NCI-H446 treated with DMSO at 0.1 percent for 48 hours (cell line): Measurements from ENCODE around the gene FN1.

Source experiments
- DNase-seq: peaks from one replicate; lab custom pipeline; 2025; lab: John Stamatoyannopoulos, UW

FN1 gene

DNA sequence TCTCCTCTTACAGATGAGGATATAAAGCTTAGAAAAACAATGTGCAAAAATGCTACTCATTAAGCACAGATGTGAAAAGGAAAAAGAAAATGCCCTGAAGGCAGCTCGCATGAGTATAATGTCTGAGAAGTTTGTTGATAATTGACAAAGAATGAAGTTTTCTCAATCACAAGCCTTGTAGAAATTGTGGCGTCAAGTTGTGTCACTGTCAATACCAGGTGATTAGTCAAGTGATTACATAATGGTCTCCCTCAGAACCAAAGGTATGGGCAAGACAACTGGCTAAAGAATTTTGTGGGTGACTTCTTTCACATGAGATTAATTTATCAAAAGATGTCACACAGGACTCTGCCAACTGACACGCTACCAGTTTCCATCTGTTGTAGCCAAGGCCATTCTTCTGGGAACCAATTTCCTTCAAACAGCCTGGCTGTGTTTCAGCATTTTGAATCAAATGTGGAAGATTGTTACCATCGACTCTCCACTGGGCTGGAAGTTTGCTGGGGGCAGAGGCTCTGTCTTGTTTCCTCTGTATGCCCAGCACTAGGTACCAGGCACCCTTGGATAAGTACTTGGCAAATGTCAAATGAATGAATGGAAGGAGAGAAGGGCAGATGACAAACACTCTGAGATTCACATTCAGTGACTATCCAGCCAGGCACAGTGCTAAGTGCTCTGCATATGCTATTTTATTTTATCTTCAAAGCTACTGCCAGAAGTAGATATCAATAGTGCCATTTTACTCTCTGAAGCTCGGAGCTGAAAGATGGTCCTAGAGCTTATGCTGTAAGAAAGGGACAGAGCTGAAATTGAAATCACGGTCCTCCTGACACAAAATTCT, 5.9 kb upstream of the FN1 start:
- no peak for DNase-seq

DNA sequence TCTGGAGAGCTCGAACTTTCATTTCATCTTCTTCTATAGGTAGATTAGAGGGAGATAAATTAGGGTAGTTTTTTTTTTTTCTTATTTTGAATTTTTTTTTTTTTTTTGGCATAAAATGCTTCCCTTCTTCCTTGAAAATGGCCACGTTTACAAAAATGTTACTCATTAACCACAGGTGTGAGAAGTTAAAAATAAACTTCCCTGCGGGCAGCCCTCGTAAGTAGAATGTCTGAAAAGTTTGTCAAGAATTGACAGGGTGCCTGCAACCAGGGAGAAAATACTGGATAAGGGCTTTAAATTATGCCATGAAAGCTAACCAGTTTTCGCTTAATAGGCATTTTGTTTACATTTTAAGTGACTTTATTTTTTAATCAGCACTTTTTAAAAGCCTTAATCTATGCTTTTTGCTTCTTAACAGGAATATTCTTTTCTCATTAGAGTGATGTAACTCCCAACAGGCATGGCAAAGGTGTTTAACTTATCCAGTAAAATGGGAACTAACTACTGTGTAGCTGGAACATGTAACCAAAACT, 4.2 kb upstream of the FN1 start:
- DNase-seq = no peak

DNA sequence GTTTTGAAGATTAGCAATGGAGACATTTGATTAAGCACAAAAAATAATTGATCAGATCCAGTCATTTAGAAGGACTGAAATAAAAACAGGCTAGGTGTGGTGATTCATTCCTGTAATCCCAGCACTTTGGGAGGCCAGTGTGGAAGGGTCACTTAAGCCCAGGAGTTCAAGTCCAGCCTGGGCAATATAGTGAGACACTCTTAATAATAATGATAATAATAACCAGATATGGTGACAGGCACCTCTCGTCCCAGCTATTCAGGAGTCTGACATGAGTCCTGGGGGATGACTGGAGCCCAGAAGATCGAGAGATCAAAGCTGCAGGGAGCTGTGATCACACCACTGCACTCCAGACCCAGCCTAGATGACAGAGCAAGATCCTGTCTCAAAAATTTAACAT, 3.5 kb upstream of the FN1 start:
- no peak for DNase-seq

DNA sequence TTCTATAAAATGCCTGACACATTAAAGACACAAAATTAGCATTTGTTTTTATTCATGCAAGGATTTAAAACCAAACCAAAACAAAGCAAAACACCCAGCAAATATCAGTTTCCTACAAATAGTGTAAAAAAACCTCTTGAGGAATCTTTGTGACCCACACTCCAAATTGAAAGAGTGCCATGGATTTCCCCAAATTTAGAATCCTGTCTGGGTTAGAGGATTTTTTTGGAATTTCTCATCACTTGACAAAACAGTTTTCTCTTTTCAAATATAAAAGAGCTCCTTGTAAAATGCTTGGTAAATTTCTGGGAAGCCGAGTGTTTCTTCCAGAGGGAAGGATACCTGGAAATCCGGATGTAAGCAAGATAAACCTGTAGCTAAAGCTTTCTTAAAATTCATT, 1.7 kb upstream of the FN1 start:
- no peak for DNase-seq

DNA sequence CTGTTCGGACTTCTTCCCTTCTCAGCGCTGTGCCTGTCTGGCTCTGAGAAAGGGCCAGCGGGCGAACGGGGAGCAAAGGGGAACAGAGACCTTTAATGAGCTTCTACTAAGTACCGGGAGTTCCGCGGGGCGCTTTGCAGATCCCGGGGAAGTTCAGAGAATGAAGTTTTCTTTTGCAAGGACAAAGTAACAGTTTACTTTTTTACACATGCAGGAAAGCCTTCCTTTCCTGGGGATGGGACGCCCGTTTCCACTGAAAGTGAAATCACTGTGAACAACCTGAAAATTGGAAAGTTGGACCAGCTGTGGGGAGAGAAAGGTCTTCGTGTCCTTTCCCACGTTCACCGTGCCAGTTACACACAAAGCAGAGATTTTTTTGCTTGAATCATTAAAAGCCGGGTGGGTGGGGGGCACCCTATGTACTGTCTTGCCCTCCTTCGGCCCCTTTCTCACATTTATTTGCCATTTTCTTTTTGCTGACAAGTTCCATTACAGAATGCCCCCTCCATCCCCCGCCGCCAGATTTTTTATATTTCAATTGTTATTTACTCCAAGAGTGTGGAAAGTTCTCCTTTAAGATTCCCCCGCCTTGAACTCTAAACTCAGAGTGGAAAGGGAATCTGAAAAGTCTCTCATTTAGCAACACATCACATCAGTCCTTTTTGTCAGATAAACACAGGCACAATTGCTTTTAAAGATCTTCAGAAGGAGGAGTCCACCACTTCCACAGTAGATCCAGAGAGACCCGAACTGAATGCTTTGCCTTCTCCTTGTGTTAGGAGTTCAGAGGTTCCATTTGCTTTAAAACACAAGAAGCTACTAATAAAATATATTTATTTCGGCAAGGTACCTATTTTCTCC, 1.1 kb upstream of the FN1 start:
- no peak for DNase-seq

DNA sequence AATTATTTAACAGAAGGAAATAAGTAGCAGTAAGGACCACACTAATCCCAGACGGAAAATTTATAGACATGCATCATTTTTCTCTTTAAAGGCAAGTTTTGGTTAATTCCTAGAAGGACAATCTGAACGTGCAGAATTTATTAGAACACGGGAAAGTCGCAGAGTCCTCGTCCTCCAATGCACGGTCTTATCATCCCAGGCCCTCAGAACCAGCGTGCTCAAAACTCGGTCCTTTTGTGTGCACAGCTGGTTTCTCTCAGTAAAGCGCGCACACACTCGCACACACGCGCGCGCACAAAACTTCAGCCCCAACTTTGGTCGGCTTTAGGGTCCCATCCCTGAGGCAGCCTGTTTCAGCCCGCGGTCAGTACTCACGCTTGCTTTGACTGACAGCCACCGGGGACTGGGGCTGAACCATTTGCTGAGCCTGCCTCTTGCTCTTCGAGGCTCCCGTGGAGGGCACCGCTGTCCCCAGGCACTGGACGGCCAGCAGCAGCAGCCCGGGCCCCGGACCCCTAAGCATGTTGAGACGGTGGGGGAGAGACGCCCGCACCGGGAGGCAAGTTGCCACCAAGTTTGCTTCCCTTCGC, 493 bp downstream of the FN1 start:
- no peak for DNase-seq

DNA sequence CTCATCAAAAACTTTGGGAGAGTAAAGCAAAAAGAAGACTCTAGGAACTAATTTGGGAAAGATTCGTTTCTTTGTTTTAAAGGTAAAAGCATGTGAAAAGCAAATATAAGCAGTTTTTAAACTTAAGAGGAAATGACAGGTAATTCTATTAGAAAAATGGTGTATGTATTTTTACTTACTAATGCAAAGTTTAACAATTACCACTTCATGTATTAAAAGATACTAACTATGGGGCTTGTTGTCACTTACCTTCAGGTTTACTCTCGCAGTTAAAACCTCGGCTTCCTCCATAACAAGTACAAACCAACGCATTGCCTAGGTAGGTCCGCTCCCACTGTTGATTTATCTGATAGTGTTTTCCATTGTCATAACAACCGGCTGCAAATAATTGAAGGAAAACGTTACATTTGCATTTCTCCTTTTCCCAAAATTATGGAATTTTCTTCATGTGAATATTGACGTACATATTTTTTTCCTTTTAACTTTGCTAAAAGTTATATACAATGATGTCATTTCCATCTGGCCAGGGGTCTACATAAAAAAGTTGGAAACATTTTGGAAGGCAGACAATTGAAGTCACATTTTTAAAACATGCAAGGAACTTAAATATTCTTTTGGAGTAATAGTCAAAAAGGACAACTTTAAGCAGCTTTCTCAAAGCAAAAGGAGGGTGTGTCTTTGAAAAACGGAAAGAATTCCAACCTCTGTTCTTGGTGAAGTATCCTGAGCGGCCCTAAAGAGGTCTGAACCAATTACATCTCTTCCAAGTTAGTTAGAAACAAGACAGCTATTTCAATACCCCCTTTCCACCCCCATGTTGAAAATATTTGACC, 1.2 kb downstream of the FN1 start:
- DNase-seq = no peak

DNA sequence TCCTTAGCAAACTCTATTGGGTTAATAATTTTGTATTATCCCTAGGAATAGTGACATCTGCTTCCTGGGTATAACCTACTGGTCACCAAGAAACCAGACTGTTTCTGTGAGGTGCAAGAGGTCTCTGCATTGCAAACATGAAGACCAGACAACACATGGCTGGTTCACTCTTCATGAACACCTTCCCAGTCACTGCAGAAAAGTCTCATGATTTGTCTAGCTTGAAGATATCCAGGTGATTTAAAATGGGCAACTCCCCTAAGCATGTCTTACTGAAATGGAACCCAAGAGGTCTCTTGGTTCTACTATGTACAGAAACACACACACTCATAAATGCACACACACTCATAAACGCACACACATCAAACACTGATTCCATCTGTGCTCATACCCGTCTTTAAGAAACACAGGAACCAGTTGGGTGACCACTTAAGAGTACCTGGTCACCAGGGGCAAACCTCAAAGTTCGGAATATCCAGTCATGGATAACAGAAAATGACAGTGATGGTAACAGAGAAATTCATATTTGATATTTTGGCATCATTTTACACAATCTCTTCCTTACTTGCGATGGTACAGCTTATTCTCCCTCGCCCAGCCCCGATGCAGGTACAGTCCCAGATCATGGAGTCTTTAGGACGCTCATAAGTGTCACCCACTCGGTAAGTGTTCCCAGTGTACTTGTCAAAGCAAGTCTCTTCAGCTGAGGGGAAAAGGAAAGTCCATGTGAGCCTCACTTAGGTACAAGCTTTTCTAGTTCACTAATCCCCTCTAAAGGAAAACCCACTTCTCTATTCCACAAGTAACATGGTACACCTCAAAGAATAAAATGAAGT, 2.9 kb downstream of the FN1 start:
- DNase-seq = no peak

DNA sequence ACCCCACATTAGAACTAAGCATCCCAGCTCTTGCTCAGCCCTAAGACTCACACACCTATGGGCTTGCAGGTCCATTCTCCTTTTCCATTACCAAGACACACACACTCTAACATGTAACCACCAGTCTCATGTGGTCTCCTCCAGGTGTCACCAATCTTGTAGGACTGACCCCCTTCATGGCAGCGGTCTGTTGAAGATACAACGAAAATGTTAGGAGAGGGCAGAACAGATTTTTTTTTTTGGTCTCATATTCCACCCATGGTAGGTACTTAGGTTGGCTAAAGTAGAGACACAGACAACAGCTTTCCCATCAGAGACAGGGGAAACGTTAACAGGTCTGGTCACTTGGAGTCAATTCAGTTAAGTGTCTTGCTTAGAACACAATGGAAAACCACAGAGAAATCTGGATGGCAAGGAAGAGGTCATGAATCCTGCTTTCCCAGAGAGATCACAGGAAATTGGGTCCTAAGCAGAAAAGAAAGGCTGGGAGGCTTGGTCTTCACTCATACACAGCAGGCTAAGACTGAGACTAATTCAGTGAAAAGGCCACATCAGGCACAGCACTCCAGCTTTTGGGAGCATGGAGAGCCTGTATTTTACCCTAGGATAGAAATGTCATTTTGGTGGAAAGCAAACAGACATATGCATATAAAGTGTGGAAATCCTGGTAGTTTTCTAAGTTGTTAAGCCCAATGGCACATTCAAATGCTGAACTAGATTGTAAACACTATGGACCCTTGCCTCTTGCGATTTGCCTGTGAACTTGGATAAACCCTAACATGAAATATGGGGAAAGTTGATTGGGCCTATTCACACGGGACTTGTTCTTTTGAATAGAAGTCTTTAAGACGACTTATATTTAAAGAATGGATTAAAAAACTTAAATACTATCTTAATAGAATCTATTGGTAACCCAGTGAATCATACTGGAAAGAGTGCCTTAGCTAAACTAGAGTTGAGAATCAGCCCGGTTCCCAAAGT, 3.8 kb downstream of the FN1 start:
- DNase-seq = no peak

DNA sequence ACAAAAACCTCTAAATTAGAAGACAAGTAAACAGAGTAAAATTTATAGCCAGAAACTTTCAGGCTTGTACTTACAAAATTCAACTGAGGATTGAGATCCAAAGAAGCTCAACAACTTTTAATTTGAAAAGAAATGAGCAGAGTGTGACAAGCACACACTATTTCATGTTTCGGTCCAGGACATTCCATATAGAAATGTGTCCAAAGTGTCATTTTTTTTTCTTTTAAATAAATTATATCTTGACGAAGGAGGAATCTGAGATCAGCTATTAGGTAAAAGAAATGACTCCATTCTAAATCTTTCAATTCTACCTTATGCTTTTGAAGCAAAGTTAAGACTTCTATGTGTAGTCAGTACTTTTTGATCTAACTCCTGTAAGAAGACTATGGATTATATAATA, 4.6 kb downstream of the FN1 start:
- DNase-seq = no peak

DNA sequence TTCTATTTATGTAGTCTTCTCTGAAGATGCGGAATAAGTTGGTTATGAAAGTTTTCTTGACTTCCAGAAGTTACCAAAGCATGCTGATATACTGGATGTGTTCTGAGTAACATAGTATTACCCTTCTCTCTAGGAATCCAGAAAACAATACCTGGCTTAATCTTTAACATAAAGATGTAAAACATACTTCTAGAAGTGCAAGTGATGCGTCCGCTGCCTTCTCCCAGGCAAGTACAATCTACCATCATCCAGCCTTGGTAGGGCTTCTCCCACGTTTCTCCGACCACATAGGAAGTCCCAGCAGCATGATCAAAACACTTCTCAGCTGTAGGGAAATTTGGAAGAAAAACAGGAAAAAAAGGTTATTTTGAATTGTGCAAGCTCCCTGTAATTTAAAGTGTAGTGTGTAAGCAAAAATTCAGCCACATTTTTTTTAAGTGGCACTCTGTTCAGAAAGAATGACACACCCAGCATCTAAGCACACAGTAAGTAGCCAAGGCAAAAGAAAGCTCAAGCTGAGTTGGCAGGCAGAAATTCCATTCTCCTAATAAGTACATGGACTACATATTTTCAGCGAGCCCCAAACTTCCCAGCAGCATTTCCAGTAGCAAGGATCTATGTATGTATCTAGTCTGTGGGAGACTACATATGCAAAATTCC, 5.2 kb downstream of the FN1 start:
- no peak for DNase-seq

DNA sequence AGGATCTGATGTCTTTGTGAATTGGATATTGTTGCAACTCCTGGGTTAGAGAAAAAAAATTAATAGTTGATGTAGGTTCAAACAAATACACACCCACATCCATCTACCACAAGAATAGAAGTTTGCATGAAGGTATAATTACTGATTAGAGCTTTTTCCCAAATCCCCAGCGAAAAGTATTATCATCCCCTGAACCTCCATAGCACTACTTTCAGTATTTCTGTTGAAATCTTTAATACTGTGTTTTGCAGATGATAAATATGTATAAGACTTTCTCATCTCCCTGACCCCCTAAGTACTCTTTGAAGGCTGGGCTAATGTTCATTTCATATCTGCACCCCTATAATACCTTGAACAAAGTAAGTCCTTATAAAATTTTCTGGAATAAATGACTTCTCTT, 6.4 kb downstream of the FN1 start:
- no peak for DNase-seq

DNA sequence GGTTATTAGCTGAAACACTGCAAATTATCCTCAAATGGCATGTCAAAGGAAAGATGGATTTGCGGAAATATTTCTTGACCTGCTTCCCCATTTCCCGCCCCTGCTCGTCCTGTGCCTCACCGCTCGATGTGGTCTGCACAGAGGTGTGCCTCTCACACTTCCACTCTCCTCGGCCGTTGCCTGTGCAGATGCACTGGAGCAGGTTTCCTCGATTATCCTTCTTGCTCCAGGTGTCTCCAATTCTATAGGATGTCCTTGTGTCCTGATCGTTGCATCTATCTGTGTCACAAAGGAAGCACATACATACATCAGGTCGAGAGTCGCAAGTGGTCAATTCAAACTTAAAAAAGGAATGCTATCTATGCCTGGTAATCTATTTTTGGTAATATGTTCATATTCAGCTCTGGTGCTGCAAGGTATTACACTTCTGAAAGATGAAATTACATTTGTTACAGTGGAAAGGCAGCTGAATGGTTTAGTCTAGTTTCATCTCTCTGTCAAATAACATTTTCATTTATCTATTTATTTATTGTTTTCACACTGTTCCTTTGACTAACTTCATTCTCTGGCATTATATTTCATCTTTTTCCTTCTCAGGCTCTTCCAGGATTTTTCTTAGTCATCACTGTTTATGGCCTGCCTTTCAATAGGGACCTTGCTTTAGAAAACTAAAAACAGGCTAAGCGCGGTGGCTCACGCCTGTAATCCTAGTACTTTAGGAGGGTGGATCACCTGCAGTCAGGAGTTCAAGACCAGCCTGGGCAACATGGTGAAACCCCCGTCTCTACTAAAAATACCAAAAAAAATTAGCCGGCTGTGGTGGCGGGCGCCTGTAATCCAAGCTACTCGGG, 7.6 kb downstream of the FN1 start:
- DNase-seq = no peak

DNA sequence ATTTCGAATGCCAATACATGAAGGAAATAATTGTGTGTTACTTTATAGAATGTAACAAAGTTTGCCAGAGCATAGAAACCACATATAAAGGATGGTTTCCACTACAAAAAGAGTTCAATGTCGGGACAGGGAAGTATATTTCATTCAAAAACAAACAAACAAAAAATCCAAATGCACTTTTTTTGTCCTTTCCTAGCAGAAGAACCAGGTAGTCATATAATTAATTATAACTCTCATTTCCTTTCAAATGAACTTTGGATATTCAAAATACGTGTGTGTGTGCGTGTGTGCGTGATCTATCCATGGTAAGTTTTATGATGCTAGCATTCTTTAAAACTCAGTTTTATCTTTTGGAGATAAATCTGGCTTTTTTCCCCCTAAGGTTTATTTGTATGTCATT, 8.3 kb downstream of the FN1 start:
- DNase-seq = no peak

DNA sequence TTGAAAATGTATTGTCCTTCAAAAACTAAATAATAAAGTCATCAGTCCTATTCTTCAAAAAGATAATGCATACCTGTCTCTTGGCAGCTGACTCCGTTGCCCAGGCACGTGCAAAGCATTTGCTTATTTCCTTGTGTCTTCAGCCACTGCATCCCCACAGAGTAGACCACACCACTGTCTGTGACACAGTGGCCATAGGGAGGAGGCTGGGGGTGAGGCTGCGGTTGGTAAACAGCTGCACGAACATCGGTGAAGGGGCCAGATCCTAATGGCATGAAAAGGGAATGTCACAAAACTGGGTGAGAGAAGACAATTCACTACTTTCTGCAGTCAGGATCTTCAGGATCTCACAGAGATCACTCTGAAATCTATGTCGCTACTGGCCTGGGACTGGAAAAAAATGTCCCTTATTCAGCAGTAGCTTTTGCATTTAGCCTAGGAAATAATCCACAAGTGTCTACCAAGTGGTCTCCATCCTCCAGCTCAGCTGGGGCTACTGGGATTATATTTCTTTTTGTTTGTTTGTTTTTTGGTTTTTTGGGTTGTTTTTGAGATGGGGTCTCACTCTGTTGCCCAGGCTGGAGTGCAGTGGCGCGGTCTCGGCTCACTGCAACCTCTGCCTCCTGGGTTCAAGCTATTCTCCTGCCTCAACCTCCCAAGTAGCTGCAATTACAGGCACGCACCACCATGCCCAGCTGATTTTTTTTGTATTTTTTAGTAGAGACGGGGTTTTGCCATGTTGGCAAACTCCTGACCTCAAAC, 10.7 kb downstream of the FN1 start:
- DNase-seq = no peak

DNA sequence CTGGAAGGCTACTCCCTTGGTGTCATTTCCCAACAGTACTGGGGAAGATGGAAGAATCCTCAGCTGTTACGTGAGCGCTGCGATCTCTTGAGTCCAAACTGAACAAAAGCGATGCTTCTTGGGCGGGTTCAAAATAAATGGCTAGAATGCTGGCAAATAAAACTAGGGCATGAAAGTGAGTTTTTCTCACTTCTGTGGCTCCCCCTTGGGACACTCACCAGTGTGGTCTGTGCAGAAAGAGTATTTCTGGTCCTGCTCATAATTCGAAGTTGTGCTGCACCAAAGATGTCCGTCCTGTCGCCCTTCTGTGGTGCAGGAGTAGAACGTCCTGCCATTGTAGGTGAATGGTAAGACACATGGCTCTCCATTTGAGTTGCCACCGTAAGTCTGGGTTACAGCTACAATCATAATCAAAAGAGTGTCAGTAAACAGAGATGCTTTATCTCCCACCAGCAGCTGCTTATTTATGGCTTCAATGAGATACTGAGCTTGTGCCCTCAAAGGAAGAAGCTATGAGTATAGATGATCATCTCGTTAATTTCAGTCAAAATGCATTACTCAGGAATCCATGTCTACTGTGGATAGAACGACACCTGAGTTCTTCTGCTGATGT, 11.8 kb downstream of the FN1 start:
- no peak for DNase-seq

DNA sequence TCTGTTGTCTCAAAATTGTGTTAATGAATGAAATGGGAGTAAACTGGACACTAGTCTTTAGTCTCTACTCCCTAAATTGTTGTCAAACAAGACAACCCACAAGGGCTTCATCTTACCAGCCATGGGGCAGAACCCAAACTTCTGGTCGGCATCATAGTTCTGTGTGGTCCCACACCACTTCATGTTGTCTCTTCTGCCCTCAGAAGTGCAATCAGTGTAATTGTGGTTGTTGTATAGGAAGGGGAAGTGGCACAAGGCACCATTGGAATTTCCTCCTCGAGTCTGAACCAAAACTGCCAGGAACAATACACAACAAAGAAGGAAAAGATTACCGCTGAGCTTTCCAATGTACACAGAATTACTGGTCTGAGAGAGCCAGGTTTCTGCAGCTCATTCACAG, 12.6 kb downstream of the FN1 start:
- no peak for DNase-seq
